Ascending aorta (tissue), 2 donors: ENCODE measurements around the gene HOXB5. TPM values are rescaled to one million over a fixed set of nuclear protein-coding genes. Genes with fewer than 3 reads are reported as not detected.

Experiments
- DNase-seq, 2 donors: peaks; one replicate each; pipeline ENCODE4 v3.0.0-alpha.2; 2019; ENCODE audit warnings: low spot score in 2 of 2
- H3K27ac ChIP-seq, 2 donors: fragments of 200-600 bp; sonication (generic); one replicate each; pipeline ENCODE4 v1.5.1; 2016 to 2017; ENCODE audit warnings: mild to moderate bottlenecking in 1 of 2
- H3K27me3 ChIP-seq: fragments of 200-600 bp; sonication (generic); one replicate; pipeline ENCODE4 v1.5.1; 2017
- H3K36me3 ChIP-seq, 2 donors: fragments of 200-600 bp; sonication (generic); one replicate each; pipeline ENCODE4 v1.5.1; 2016
- H3K4me1 ChIP-seq, 2 donors: fragments of 200-600 bp; sonication (generic); one replicate each; pipeline ENCODE4 v1.5.1; 2016 to 2017; ENCODE audit warnings: mild to moderate bottlenecking in 1 of 2
- H3K4me3 ChIP-seq, 2 donors: fragments of 200-600 bp; sonication (generic); one replicate each; pipeline ENCODE4 v1.5.1; 2016 to 2017; ENCODE audit warnings: mild to moderate bottlenecking in 1 of 2
- H3K9me3 ChIP-seq, 2 donors: fragments of 200-600 bp; sonication (generic); one replicate each; pipeline ENCODE4 v1.5.1; 2016
- intact Hi-C: fragments of 100-400 bp; cut with DNase I; formaldehyde crosslinking; loops from one replicate; pipeline ENCODE4 v1.15.1; 2023
- total RNA-seq: library from RNA; depleted of rRNA; stranded (reverse); fragments of >200 nt; gene quantifications from one replicate; pipeline ENCODE4 v1.1.0, GENCODE V29; 2016
- TF ChIP-seq, protein P1 (sequence below), 3 experiments: fragments of 200-600 bp in 2 of 3; fragments of 450-650 bp in 1 of 3; sonication (generic) in 2 of 3; IDR thresholded peaks; one replicate each; pipeline ENCODE4 v1.5.1; 2016 to 2019; ENCODE audit warnings: antibody characterized with exemption in 3 of 3, mild to moderate bottlenecking in 1 of 3, moderate library complexity in 1 of 3

HOXB5 gene
- total RNA-seq, 1 donor from 2014 or later = 0.53 TPM

DNA sequence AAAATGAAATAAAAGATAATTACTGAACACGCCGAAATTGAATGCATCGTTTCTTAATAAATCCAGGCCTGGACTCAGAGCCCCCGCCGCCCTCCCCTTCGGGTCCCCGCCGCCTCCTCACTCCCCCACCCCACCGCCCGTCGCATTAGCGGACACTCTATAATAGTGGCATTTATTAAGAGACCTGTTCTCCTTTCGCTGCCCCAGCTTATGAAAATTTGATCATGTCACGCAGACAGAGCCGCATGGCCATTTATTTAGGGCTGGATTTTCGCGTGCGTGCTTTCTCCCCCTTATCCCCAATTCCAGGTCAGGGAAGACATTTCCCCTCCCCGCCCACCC, 42.4 kb downstream of the HOXB5 start:
- DNase-seq = no peak
- H3K27me3 ChIP-seq = no peaks in the 10 kb centered on the region
- no peak overlapping the region for H3K4me3 ChIP-seq
- intact Hi-C loops = no loop called here
- TF ChIP-seq, protein P1, sequence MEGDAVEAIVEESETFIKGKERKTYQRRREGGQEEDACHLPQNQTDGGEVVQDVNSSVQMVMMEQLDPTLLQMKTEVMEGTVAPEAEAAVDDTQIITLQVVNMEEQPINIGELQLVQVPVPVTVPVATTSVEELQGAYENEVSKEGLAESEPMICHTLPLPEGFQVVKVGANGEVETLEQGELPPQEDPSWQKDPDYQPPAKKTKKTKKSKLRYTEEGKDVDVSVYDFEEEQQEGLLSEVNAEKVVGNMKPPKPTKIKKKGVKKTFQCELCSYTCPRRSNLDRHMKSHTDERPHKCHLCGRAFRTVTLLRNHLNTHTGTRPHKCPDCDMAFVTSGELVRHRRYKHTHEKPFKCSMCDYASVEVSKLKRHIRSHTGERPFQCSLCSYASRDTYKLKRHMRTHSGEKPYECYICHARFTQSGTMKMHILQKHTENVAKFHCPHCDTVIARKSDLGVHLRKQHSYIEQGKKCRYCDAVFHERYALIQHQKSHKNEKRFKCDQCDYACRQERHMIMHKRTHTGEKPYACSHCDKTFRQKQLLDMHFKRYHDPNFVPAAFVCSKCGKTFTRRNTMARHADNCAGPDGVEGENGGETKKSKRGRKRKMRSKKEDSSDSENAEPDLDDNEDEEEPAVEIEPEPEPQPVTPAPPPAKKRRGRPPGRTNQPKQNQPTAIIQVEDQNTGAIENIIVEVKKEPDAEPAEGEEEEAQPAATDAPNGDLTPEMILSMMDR (IDR thresholded peaks at IDR 0.05) = no peak
- H3K4me1 ChIP-seq = peaks cover 0 to 55% of the 10 kb centered on the region in 2 donors
- H3K9me3 ChIP-seq = no peaks in the 10 kb centered on the region
- H3K36me3 ChIP-seq = peaks cover 19 to 25% of the 10 kb centered on the region in 2 donors
- peak overlapping the region; percentile 84 to 97 for H3K27ac ChIP-seq

DNA sequence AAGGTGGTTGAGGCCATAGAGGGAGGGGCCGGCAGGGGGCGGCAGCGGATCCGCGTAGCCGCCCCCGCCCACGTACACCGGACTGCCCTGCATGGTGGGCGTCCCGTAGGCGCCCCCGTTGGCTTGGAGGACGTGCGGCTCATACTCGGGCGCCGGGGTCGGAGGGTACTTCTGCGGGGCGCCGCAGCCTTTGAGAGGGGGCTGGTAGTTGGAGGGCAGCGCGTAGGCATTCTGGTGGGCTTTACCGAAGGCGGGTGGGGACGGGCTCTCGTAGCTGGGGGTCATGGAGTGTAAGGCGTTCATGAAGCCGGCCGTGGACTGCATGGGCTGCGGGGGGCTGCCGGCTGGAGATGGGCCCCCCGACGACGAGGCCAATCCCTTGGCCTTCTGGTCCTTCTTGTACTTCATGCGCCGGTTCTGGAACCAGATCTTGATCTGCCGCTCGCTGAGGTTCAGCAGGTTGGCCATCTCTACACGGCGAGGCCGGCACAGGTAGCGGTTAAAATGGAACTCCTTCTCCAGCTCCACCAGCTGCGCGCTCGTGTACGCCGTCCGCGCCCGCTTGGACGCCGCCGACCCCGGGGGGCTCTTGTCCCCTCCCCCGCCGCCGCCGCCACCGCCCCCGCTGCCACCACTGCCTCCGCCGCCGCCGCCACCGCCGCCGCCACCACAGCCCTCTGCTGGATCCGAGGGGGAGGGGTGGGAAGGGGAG, 42.9 kb downstream of the HOXB5 start:
- Histone ChIP-seq H3K4me3 (no peak overlapping the region), H3K27ac (peak overlapping the region; percentile 84 to 97), H3K4me1 (peaks cover under 1 to 55% of the 10 kb centered on the region in 2 donors), H3K27me3 (no peaks in the 10 kb centered on the region), H3K36me3 (peaks cover 19 to 25% of the 10 kb centered on the region in 2 donors), H3K9me3 (no peaks in the 10 kb centered on the region)
- intact Hi-C loops = no loop called here
- no peak for DNase-seq
- TF ChIP-seq, protein P1 (IDR thresholded peaks at IDR 0.05) = no peak

DNA sequence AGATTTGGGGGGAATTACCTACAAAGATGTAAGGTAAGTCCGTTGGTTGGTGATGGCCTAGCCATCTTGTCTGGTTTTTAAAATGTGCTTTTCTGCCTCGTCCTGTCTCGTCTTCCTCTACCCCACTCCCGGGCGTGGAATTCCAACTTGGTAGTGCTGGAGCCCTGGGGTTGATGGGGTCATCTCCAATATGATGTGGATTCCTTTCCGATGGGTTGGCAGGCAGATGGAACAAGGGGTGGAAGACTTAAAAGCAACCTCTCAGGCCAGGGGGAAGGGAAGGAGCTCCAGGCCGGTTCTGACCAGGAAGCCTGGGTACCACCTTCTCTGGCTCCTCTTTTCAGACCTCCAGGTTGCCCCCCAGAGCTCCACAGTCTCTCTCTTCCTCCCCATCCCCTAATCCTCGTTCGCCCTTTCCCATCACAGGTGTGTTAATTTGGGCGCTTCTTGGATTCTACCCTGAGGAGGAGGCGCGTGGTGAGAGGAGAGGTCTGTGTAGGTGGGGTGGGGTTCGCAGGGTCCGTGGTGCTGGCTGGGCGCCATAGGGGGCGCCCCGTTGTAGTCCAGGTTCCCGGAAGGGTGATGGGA, 43.6 kb downstream of the HOXB5 start:
- Histone ChIP-seq H3K36me3 (peaks cover 19 to 25% of the 10 kb centered on the region in 2 donors), H3K4me3 (no peak overlapping the region), H3K27ac (peak overlapping the region; percentile 84 to 97), H3K4me1 (peaks cover 6 to 59% of the 10 kb centered on the region in 2 donors), H3K27me3 (no peaks in the 10 kb centered on the region), H3K9me3 (no peaks in the 10 kb centered on the region)
- intact Hi-C loops = no loop called here
- DNase-seq = peak in 1 of 2 donors; percentile 56
- TF ChIP-seq, protein P1 (IDR thresholded peaks at IDR 0.05) = no peak

DNA sequence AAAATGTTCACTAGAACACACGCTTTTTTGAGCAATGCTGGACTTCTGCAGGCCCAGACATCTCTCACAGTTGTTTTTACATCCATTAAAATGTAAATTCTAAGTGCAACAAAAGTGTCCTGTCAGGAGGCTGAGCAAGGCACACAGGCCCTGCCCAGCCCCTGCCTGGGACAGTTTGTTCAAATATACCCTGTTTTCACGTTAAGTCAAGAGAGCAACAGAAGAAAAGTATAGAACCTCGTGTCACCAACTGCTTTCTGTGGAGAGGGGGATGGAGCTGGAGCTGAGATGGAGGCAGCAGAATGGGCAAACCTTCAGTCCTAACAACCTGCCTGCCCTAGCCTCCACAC, 44.3 kb downstream of the HOXB5 start:
- TF ChIP-seq, protein P1 (IDR thresholded peaks at IDR 0.05) = no peak
- H3K4me1 ChIP-seq = peaks cover 6 to 63% of the 10 kb centered on the region in 2 donors
- H3K4me3 ChIP-seq = no peak overlapping the region
- H3K9me3 ChIP-seq = no peaks in the 10 kb centered on the region
- no peak for DNase-seq
- peaks cover 19 to 25% of the 10 kb centered on the region in 2 donors for H3K36me3 ChIP-seq
- peak overlapping the region; percentile 84 to 97 for H3K27ac ChIP-seq
- no peaks in the 10 kb centered on the region for H3K27me3 ChIP-seq
- intact Hi-C loops = no loop called here

DNA sequence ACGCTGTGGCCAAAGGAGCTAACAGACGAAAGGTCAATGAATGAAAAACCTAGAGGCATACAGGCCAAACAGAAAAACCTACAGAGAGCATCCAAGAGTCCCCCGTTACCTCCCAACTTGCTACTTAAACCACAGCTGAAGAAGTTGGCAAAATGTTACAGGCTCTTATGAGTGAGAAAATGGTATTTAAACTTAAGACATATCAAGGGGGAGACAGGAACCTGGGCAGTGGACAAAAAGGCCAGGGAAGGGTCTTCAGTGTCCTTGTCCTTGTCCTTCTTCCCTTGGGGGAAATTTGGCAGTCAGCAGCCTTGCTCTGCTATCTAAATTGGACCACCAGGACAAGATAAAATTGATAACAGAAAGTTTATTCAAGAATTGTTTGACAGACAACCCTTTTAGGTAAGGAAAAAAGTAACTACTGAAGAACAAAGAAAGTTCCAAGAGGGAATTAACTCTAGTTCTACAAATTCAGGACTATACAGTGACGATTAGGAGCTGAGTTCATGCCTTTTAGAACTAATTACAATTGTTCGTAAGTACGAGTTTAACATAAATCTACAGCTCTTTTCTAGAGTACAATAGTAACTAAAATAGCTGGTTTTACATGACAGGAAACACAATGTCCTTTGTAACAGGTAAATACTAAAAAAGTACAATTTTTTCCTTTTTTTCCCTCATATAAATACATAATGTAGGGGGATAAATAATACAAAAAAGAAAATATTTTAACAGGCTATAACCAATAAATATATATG, 44.9 kb downstream of the HOXB5 start:
- DNase-seq = no peak
- H3K27ac ChIP-seq = peak overlapping the region; percentile 93 to 97
- peaks cover 6 to 59% of the 10 kb centered on the region in 2 donors for H3K4me1 ChIP-seq
- TF ChIP-seq, protein P1 (IDR thresholded peaks at IDR 0.05) = no peak
- H3K36me3 ChIP-seq = peaks cover 19 to 25% of the 10 kb centered on the region in 2 donors
- intact Hi-C loops = no loop called here
- H3K4me3 ChIP-seq = peak overlapping the region in 1 of 2 donors; percentile 58
- no peaks in the 10 kb centered on the region for H3K9me3 ChIP-seq
- H3K27me3 ChIP-seq = no peaks in the 10 kb centered on the region
